ENCODE results near the gene BIN1.

DNA sequence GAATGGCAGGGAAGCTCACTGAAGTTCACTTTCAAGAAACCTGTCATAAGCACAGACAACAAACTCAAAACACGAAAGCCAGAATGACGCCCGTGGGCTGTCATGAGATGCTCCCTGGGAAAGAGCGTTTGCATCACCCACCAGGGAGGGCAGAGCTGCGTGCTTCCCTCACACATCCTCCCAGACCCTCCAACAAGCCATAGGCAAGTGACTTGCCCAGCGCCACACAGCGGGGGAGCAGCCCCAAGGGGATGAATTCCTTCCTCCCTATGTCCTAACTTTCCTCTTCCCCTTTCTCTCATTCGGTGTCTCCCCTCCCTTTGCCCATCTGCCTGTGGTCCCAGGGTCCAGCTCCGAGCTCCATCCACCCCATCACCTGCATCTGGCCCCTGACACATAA, 10.7 kb downstream of the BIN1 start:
- TF ChIP-seq, protein P1, sequence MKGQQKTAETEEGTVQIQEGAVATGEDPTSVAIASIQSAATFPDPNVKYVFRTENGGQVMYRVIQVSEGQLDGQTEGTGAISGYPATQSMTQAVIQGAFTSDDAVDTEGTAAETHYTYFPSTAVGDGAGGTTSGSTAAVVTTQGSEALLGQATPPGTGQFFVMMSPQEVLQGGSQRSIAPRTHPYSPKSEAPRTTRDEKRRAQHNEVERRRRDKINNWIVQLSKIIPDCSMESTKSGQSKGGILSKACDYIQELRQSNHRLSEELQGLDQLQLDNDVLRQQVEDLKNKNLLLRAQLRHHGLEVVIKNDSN (CRISPR knock-in tag; IDR thresholded peaks at IDR 0.05) = no peak
- TF ChIP-seq, protein P2, sequence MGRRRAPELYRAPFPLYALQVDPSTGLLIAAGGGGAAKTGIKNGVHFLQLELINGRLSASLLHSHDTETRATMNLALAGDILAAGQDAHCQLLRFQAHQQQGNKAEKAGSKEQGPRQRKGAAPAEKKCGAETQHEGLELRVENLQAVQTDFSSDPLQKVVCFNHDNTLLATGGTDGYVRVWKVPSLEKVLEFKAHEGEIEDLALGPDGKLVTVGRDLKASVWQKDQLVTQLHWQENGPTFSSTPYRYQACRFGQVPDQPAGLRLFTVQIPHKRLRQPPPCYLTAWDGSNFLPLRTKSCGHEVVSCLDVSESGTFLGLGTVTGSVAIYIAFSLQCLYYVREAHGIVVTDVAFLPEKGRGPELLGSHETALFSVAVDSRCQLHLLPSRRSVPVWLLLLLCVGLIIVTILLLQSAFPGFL (CRISPR knock-in tag; IDR thresholded peaks at IDR 0.05; ENCODE audit: borderline replicate concordance) = no peak
- TF ChIP-seq, protein P3, sequence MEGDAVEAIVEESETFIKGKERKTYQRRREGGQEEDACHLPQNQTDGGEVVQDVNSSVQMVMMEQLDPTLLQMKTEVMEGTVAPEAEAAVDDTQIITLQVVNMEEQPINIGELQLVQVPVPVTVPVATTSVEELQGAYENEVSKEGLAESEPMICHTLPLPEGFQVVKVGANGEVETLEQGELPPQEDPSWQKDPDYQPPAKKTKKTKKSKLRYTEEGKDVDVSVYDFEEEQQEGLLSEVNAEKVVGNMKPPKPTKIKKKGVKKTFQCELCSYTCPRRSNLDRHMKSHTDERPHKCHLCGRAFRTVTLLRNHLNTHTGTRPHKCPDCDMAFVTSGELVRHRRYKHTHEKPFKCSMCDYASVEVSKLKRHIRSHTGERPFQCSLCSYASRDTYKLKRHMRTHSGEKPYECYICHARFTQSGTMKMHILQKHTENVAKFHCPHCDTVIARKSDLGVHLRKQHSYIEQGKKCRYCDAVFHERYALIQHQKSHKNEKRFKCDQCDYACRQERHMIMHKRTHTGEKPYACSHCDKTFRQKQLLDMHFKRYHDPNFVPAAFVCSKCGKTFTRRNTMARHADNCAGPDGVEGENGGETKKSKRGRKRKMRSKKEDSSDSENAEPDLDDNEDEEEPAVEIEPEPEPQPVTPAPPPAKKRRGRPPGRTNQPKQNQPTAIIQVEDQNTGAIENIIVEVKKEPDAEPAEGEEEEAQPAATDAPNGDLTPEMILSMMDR (IDR thresholded peaks at IDR 0.05) = no peak
- TF ChIP-seq ZNF416 (CRISPR knock-in tag; IDR thresholded peaks at IDR 0.05) (no peak), ESRRA (CRISPR knock-in tag; IDR thresholded peaks at IDR 0.05; ENCODE audit: borderline replicate concordance) (no peak), SOX15 (CRISPR knock-in tag; IDR thresholded peaks at IDR 0.05) (no peak), NR2C2 (CRISPR knock-in tag; IDR thresholded peaks at IDR 0.05) (no peak), FOXJ3 (CRISPR knock-in tag; IDR thresholded peaks at IDR 0.05; ENCODE audit: borderline replicate concordance) (no peak)
- TF ChIP-seq, protein P4, sequence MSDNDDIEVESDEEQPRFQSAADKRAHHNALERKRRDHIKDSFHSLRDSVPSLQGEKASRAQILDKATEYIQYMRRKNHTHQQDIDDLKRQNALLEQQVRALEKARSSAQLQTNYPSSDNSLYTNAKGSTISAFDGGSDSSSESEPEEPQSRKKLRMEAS (CRISPR knock-in tag; IDR thresholded peaks at IDR 0.05) = no peak
- TF ChIP-seq, protein P5, sequence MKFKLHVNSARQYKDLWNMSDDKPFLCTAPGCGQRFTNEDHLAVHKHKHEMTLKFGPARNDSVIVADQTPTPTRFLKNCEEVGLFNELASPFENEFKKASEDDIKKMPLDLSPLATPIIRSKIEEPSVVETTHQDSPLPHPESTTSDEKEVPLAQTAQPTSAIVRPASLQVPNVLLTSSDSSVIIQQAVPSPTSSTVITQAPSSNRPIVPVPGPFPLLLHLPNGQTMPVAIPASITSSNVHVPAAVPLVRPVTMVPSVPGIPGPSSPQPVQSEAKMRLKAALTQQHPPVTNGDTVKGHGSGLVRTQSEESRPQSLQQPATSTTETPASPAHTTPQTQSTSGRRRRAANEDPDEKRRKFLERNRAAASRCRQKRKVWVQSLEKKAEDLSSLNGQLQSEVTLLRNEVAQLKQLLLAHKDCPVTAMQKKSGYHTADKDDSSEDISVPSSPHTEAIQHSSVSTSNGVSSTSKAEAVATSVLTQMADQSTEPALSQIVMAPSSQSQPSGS (CRISPR knock-in tag; IDR thresholded peaks at IDR 0.05; ENCODE audit: borderline replicate concordance, low read depth) = no peak
